GM18505 (cell line): ENCODE results near the gene ANKS1A.

Experiments used
- ATAC-seq: cut with Tn5 transposase; IDR thresholded peaks from one replicate; pipeline ENCODE4 v1.9.1; 2021; ENCODE audit not compliant: unreplicated experiment
- POLR2A ChIP-seq: IDR thresholded peaks from 4 replicates; pipeline ENCODE4 v1.6.1; 2011; ENCODE audit warnings: borderline replicate concordance; ENCODE audit not compliant: insufficient read depth, insufficient read length; ENCODE audit errors: extremely low read depth

The ANKS1A gene

DNA sequence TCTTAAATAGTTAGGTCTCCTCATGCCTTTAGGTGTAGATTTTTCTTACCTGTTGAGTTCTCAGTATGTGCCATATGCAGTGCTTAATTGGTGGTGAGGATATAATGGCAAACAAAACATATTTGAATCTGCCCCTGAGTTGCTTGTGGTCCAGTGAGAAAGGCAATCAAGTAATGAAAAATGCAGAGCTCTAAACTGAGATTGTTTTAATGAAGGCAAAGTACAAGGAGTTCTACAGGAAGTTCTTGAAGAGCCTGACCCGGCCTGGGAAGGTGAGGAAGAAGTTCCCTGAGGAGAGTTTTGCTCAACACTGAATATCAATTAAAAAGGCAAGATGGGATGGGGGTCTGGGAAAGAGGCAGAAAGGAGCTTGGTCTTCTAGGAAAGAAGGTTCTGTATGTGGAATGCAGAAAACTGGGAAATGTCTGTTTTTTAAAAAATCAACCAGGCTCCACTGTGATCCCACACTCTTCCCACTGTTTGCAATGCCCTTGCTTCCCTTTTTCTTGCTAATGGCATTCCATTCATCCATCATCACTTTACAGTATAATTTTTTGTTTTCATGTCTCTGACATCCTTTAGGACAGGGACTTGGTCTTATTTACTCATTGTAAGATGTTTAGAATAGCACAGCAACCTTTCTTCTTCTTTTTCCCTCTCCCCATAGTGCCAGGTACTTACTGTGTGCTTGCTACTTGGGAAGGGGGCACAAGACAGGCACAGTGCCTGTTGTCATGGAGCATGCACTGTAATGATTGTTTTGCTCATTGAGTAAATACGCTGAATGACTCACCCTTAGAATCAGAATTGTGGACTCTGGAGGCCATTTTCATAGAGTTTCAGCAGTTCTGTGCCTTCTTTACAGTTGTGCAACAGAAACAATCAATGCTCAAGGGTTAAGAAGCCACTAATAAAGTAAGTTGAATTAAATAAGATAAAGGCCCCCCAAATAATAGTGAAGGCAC lies 64.3 kb downstream of the ANKS1A start:
- no peak for TF ChIP-seq POLR2A
- ATAC-seq, result no peak

DNA sequence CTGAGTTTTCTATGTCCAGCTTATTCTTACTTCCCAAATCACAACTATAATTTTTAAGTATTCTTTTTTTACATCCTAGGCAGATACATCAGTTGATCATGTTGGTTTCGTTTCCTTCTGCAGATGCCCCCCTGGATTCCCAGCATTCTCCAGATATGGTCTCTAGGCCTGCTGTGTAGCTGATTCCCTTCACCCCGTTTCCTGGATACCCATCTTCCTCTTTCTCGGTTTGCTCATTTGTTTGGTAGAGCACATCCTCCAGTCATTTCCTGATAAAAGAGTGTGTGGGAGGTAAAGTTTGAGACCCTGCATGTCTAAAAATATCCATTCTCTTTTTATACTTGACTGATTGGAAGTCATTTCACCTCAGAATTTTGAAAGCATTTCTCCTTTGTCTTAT lies 66.4 kb downstream of the ANKS1A start:
- ATAC-seq, result no peak
- TF ChIP-seq POLR2A, result no peak

DNA sequence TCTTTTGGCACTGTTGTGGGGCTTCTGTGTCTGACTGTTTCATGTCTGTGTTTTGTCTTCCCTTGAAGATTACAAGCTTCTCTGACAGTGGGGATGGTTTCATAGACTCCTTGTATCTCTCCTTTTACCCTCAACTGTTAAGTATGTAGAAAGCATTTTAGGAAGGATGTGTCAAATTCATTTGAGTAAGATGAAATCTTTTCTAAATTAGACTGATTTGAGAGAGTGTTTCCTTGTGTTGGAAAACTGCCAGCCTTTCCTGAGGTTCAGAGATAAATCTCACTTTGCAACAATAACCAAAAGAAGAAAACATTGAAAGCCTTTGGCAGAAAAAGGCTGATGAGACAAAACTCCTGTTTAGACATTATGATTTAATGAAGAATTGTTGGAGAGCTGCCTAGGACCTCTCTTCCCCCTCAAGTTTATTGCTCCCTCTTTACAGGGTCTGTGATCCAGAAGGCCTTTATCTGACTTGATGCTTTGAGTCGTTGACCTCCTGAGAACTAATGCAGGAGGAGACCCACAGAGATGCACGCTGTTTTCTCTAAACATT lies 68.3 kb downstream of the ANKS1A start:
- ATAC-seq, result no peak
- TF ChIP-seq POLR2A, result no peak

DNA sequence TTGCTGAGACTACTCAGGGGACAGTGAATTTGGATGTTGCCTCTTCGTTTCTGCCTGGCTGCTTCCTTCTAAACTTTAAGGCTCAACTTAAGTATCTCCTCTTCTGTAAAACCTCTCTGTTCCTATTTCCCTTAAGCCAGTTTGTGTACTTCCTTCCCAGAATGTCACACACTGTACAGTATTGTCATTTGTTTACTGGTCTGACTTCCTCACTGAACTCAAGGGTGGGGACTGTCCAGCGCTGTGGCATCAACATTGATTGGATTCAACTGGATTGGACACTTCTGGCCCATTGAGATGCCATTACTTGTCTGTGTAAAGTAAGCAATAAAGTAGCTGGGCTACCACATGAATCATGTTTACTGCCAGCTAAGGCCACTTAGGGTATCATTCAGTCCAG lies 69.7 kb downstream of the ANKS1A start:
- ATAC-seq, result no peak
- TF ChIP-seq POLR2A, result no peak

DNA sequence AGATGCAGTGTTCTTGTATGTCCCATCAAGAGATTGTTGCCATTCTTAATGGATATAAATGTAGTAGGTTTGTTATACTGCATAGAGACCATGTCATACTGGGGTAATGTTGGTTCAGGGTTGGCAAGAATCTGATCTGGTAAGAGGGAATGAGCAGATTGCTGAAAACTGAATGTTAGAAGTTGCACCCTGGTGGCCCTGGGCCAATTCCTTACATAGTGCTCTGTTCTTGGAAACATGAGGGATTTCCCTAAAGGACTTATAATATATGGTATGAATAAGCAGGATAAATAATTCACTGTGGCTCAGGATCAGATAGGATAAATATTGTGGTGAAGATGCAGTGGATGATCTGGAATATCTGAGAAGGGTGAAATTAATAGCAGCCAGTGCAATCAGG lies 70.2 kb downstream of the ANKS1A start:
- no peak for TF ChIP-seq POLR2A
- ATAC-seq, result no peak

DNA sequence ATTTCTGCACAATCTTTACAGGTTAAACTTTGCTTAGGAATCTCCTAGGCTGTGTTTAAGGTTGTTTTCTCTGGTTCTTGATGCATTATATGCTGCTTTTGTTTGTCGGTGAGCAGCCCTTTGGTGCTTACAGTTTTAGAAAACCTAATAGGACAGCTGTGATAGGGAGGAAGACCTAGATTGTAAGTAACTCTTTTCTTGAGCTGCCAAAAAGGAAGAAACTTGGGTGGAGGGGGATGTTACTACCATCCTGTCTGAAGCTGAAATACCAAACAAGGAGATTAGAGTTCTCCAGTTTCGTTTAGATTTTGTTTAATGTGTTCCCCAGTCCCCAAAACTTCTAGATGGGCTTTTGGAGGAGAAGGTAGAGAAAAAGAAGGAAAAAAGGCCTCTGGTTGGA lies 72.0 kb downstream of the ANKS1A start:
- TF ChIP-seq POLR2A, result no peak
- no peak for ATAC-seq

DNA sequence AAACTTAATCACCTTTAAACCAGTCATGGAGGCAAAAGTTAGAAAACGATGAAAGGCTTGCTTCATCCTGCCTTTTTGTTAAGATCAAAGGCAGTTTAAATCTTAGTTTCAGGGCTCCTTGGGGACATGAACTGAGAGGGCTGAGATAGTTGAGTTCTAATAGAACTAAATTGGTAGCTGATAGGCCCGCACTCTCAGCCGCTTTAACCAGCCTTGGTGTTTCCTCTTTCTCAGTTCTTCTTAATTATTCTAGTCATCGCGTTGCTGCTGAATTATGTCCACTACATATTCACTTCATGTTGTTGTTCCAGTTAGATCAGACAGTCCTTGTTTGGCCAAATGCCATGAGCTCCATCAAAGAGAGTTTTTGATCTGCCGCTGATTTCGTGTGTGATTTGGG lies 72.5 kb downstream of the ANKS1A start:
- TF ChIP-seq POLR2A, result no peak
- ATAC-seq, result no peak

DNA sequence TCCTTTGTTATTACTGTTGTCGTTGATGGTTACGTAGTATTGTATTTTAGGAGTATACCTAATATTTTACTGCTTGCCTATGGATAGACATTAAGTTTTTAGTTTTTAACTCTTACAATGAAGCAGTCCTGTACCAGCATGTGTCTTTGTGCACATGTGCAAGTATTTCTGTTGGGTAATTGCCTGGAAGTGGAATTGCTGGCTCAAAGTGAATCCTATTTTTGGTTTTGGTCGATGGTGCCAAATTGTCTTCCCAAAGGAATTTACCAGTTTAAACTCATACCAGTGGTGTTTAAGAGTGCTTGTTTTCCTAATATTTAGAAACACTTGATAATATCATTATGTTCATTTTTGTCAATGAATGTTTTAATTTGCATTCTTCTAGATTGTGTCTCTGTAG lies 75.5 kb downstream of the ANKS1A start:
- no peak for ATAC-seq

DNA sequence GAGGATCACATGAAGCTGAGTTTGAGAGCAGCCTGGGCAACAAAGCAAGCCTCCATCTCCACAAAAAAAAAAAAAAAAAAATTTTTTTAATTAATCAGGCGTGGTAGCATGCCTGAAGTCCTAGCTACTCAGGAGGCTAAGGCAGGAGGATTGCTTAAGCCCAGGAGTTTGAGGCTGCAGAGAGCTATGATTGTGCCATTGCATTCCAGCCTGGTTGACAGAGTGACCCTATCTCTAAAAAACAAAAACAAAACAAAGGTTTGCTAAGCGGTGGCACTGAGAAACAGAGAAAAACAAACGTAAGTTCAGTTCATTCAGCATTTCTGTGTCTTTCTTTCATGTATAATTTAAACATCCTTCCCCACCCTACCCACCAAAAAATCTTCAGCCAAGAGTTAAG lies 78.4 kb downstream of the ANKS1A start:
- ATAC-seq, result no peak
- no peak for TF ChIP-seq POLR2A

More for the DNA sequence above, 75.5 kb downstream of the ANKS1A start:
- TF ChIP-seq POLR2A, result no peak

DNA sequence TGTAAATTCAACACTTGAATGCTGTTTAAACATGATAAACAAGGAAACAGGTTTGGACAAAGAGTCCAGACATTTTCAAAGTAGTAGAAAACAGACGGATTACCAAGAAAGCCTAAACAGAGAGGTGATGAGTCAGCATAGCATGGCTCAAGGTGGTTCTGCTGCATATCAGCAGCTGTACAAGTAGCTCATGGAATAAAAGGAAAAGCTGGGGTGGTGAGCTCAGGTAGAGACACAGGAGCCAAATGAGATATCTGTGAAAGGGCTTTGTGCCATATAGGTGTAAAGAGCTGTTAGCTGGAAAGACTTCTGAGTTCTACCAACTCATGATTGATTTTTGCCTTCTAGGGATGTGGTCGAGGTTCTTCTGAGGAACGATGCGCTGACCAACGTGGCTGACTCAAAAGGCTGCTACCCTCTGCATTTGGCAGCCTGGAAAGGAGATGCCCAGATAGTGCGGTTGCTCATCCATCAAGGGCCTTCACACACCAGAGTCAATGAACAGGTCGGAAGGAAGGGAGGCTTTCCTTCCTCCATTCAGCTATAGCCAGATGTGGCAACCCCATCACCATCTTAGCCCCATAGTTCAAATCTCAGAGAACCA lies 80.7 kb downstream of the ANKS1A start:
- ATAC-seq, result no peak
- TF ChIP-seq POLR2A, result no peak

DNA sequence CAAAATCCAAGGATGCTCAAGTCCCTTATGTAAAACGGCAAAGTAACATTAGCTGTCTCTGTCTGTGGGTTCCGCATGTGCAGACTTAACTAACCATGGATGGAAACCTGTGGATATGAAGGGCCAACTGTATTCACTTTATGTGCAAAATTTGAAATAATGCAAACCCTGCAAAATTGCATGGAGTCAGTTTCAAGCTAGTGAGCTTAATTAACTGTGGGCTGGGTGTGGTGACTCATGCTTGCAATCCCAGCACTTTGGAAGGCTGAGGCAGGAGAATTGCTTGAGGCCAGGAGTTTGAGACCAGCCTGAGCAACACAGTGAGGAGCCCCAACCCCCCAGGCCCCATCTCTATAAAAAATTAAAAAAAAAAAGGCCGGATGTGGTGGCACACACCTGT lies 81.4 kb downstream of the ANKS1A start:
- TF ChIP-seq POLR2A, result no peak

DNA sequence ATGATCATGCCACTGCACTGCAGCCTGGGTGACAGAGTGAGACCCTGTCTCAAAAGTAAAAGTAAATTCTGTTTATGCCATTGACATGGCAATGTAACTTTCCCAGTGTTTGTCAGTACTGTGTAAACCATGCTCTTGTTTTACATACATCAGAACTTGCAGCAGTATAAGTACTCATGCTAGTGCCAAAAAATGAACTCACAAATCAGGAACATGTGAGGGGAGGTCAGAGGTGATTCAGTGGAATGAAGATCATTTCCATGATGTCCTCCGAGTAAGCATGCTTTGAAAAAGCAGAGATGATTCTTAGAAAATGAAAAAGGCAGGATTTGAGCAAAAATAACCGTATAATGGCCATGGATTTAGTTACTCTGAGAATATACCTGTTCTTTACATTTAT lies 81.9 kb downstream of the ANKS1A start:
- no peak for ATAC-seq
- TF ChIP-seq POLR2A, result no peak

More for the DNA sequence above, 81.4 kb downstream of the ANKS1A start:
- no peak for ATAC-seq

DNA sequence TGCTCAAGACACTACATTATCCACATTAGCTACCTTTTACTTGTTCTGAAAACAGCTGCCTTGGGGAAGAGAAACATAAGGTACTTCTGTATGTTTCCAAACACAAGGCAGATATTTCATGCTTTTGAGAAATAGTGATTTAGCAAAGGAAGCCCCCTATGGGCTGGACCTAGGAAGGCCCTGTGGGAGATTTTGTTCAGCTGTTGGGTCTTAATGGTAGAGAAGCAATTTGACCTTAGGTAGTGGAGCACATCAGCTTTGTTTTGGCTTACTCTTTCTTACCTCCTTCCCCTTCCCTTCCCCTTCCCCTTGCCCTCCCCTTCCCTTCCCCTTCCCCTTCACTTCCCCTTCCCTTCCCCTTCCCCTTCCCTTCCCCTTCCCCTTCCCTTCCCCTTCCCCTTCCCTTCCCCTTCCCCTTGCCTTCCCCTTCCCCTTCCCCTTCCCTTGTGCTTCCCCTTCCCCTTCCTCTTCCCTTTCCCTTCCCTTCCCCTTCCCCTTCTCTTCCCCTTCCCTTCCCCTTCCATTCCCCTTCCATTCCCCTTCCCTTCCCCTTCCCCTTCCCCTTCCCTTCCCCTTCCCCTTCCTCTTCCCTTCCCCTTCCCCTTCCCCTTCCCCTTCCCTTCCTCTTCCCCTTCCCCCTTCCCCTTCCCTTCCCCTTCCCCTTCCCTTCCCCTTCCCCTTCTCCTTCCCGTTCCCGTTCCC lies 84.6 kb downstream of the ANKS1A start:
- no peak for TF ChIP-seq POLR2A
- ATAC-seq, result no peak
